Heart right ventricle (tissue), 16 donors: Measurements from ENCODE around the gene SLC2A9. TPM values are rescaled to one million over a fixed set of nuclear protein-coding genes. Genes with fewer than 3 reads are reported as not detected.
A peak's percentile ranks its signal among the peaks of the same experiment; 100 is the strongest.

Experiments used
- ATAC-seq, 8 donors: fragments of 200-7000 bp; cut with Tn5 transposase; one replicate each; pipeline ENCODE4 v1.9.1; 2020; ENCODE audit warnings: mild to moderate bottlenecking in 8 of 8, moderate library complexity in 8 of 8, moderate number of reproducible peaks in 1 of 8
- DNase-seq, 2 donors: peaks; one replicate each; pipeline ENCODE4 v3.0.0-alpha.2; 2020
- H3K27ac ChIP-seq, 10 donors: fragments of 200-600 bp; sonication (generic) in 2 of 10; one replicate each; pipeline versions ENCODE4 v1.5.0 to v1.8.0; 2020 to 2022; ENCODE audit warnings: mild to moderate bottlenecking in 3 of 10
- H3K27me3 ChIP-seq, 7 donors: fragments of 200-600 bp; one replicate each; pipeline ENCODE4 v1.8.0; 2021 to 2022; ENCODE audit warnings: mild to moderate bottlenecking in 2 of 7
- H3K36me3 ChIP-seq, 9 donors: fragments of 200-600 bp; sonication (generic) in 1 of 9; one replicate each; pipeline versions ENCODE4 v1.5.0 to v1.8.0; 2020 to 2022; ENCODE audit warnings: mild to moderate bottlenecking in 2 of 9
- H3K4me1 ChIP-seq, 9 donors: fragments of 200-600 bp; sonication (generic) in 1 of 9; one replicate each; pipeline versions ENCODE4 v1.5.0 to v1.8.0; 2020 to 2022; ENCODE audit warnings: mild to moderate bottlenecking in 4 of 9
- H3K4me3 ChIP-seq, 10 donors: fragments of 200-600 bp; sonication (generic) in 2 of 10; one replicate each; pipeline versions ENCODE4 v1.5.0 to v1.8.0; 2020 to 2022; ENCODE audit warnings: mild to moderate bottlenecking in 7 of 10, moderate library complexity in 2 of 10
- H3K9me3 ChIP-seq, 11 donors: fragments of 200-600 bp in 10 of 11; sonication (generic) in 2 of 11; one replicate each; pipeline versions ENCODE4 v1.5.0 to v1.8.0; 2013 to 2022; ENCODE audit warnings: mild to moderate bottlenecking in 2 of 11, control low read depth in 1 of 11, moderate library complexity in 1 of 11
- WGBS, 2 donors: extraction: QIAGEN DNeasy Blood & Tissue Kit; methylation state at CpG; one replicate each; pipeline ENCODE4 v1.1.7; 2013; ENCODE audit warnings: inconsistent platforms in 1 of 2; 5-methylcytosine and 5-hydroxymethylcytosine counted together
- intact Hi-C, 10 donors: fragments of 100-400 bp; cut with DNase I; formaldehyde crosslinking; loops; one replicate each; pipeline versions ENCODE4 v1.11.1 to v1.14.2; 2022
- polyA plus RNA-seq, 2 donors: library from polyadenylated mRNA; stranded (reverse); fragments of 200-250 nt; gene quantifications; one replicate each; pipeline ENCODE4 v1.2.3, GENCODE V29; 2013
- total RNA-seq, 10 donors: library from RNA; stranded (reverse); fragmentation: NEBNext Ultra II Directional in 3 of 10; extraction: Animal tissue kit (Norgen Biotek cat#: 25700) in 3 of 10; gene quantifications; one replicate each; pipeline versions ENCODE4 v1.2.1 to v1.2.4, GENCODE V29; 2021 to 2023
- TF ChIP-seq, protein P1 (sequence below), 9 donors: fragments of 200-600 bp; sonication (generic) in 2 of 9; IDR thresholded peaks; one replicate each; pipeline versions ENCODE4 v1.5.0 to v1.8.0; 2021 to 2022; ENCODE audit warnings: antibody characterized with exemption in 9 of 9, mild to moderate bottlenecking in 5 of 9, moderate library complexity in 1 of 9
- donor health status: Arrhythmogenic right ventricular cardiomyopathy.
- donor health status: ischemic (EF 13 %, LVEDD 7.1; RV severe dilation, severe dysfunction).
- donor health status: healthy with polysubstance abuse.
- donor health status: DM: no; HTN: yes; CAD: no.
- donor health status: DM: no; HTN: no; CAD: no.
- donor health status: ischemic (EF 25% LVEDD 6.9; RV normal size, moderate dysfunction).
- donor health status: ischemic (EF 25% LVEDD 5.7; RV mildly dilated, moderate dysfunction).
- donor health status: healthy.
- donor health status: DM: yes; HTN: yes; CAD: no.
- donor health status: Ischemic cardiomyopathy.
- donor health status: ischemic (EF 35%, LVEDD 5.7; RV mildly dilated, moderate dysfunction).
- donor health status: nonischemic (EF 11% LVEDD 7.7; RV severe dilation, severe dysfunction).
- donor health status: DM: yes; HTN: yes; CAD: no.
- donor health status: PGD.
- donor health status: ischemic (EF 29% LVEDD 5.4; RV normal size, mild dysfunction).
- donor health status: nonischemic (EF 23%, LVEDD 6.1; RV moderate dilation, normal function).

SLC2A9 gene
- total and polyA plus RNA-seq, 12 donors, result 3.1 to 10.9 (median 5.5) TPM

GRCh38 chr4:9925750-9926439, 95.4 kb downstream of the SLC2A9 start:
- H3K27me3 ChIP-seq, result no peaks in the 10 kb centered on the region
- H3K27ac ChIP-seq, result no peak overlapping the region
- intact Hi-C loops, result loop anchor here in 1 of 10 donors (5.0 kb wide), 1 partner anchor 86 kb away; no protein-coding TSS in a partner anchor
- H3K36me3 ChIP-seq, result no peaks in the 10 kb centered on the region
- H3K4me3 ChIP-seq, result no peak overlapping the region
- TF ChIP-seq, protein P1, sequence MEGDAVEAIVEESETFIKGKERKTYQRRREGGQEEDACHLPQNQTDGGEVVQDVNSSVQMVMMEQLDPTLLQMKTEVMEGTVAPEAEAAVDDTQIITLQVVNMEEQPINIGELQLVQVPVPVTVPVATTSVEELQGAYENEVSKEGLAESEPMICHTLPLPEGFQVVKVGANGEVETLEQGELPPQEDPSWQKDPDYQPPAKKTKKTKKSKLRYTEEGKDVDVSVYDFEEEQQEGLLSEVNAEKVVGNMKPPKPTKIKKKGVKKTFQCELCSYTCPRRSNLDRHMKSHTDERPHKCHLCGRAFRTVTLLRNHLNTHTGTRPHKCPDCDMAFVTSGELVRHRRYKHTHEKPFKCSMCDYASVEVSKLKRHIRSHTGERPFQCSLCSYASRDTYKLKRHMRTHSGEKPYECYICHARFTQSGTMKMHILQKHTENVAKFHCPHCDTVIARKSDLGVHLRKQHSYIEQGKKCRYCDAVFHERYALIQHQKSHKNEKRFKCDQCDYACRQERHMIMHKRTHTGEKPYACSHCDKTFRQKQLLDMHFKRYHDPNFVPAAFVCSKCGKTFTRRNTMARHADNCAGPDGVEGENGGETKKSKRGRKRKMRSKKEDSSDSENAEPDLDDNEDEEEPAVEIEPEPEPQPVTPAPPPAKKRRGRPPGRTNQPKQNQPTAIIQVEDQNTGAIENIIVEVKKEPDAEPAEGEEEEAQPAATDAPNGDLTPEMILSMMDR (IDR thresholded peaks at IDR 0.05), result no peak
- ATAC-seq (peak in 1 of 8 donors; percentile 15), DNase-seq (no peak)
- 82 to 87% methylated on average over 8 of the region's 8 CpGs for WGBS, 2 donors
- no peaks in the 10 kb centered on the region for H3K9me3 ChIP-seq
- H3K4me1 ChIP-seq, result peaks cover 0 to 10% (median 0%) of the 10 kb centered on the region in 9 donors

GRCh38 chr4:9924750-9925149, 96.5 kb downstream of the SLC2A9 start:
- TF ChIP-seq, protein P1 (IDR thresholded peaks at IDR 0.05), result no peak
- peak in 3 of 8 donors; percentile 20 to 65 (median 34) for ATAC-seq
- Histone ChIP-seq H3K9me3 (no peaks in the 10 kb centered on the region), H3K27me3 (no peaks in the 10 kb centered on the region), H3K4me1 (peaks cover 0 to 10% (median 0%) of the 10 kb centered on the region in 9 donors), H3K4me3 (no peak overlapping the region), H3K27ac (no peak overlapping the region), H3K36me3 (peaks cover 0 to 5% (median 0%) of the 10 kb centered on the region in 9 donors)
- WGBS, 2 donors, result 54 to 57% methylated on average over 4 of the region's 4 CpGs
- intact Hi-C loops, result loop anchor here in 1 of 10 donors (5.0 kb wide), 1 partner anchor 88 kb away; no protein-coding TSS in a partner anchor
- no peak for DNase-seq

GRCh38 chr4:9923195-9923812, 98.0 kb downstream of the SLC2A9 start:
- TF ChIP-seq, protein P1 (IDR thresholded peaks at IDR 0.05), result no peak
- Histone ChIP-seq H3K36me3 (peaks cover 0 to 5% (median 0%) of the 10 kb centered on the region in 9 donors), H3K27me3 (no peaks in the 10 kb centered on the region), H3K4me1 (peaks cover 0 to 14% (median 0%) of the 10 kb centered on the region in 9 donors), H3K4me3 (no peak overlapping the region), H3K27ac (no peak overlapping the region), H3K9me3 (no peaks in the 10 kb centered on the region)
- no peak for ATAC-seq
- intact Hi-C loops, result no loop called here
- DNase-seq, result no peak
- WGBS, 2 donors, result 71 to 77% methylated on average over 12 of the region's 12 CpGs

- no peak for ATAC-seq
Measured at GRCh38 chr4:9921326-9921725, 100.0 kb downstream of the SLC2A9 start.

More at GRCh38 chr4:9921326-9921725, 100.0 kb downstream of the SLC2A9 start:
- intact Hi-C loops, result no loop called here
- Histone ChIP-seq H3K27me3 (no peaks in the 10 kb centered on the region), H3K4me3 (no peak overlapping the region), H3K36me3 (peaks cover 0 to 5% (median 0%) of the 10 kb centered on the region in 9 donors), H3K9me3 (no peaks in the 10 kb centered on the region), H3K4me1 (peaks cover 0 to 17% (median 0%) of the 10 kb centered on the region in 9 donors), H3K27ac (no peak overlapping the region)
- no peak for DNase-seq
- WGBS, 2 donors, result 60 to 71% methylated on average over 6 of the region's 6 CpGs
- TF ChIP-seq, protein P1 (IDR thresholded peaks at IDR 0.05), result no peak
